Measurements from ENCODE around the gene THBS3. TPM values are rescaled to one million over a fixed set of nuclear protein-coding genes. Genes with fewer than 3 reads are reported as not detected.
A peak's percentile ranks its signal among the peaks of the same experiment; 100 is the strongest.
"Not testable (repeated sequence)": the region's sequence is repeated elsewhere in the genome, so short reads cannot be mapped to it uniquely, and the experiment has no call there.

Gene THBS3
- total RNA-seq, 2 donors from 2014 or later, result 24.7 to 28.7 TPM

GRCh38 chr1:155169541-155169940 is 38.2 kb downstream of the THBS3 start:
- Mint-ChIP-seq H3K4me1 (ENCODE audit: low read depth) (peaks cover 57% of the 10 kb centered on the region), H3K27ac (no peak overlapping the region), H3K27me3 (ENCODE audit: low read depth) (no peaks in the 10 kb centered on the region), H3K36me3 (ENCODE audit: insufficient read depth in 2 of 2) (peaks cover 6 to 8% of the 10 kb centered on the region in 2 donors), H3K4me3 (no peak overlapping the region), H3K9me3 (no peaks in the 10 kb centered on the region)
- ATAC-seq (replicated peaks in 1 of 2), result no peak
- no peak for DNase-seq

GRCh38 chr1:155168456-155169210 is 39.1 kb downstream of the THBS3 start:
- H3K4me1 Mint-ChIP-seq (ENCODE audit: low read depth), result peaks cover 50% of the 10 kb centered on the region

GRCh38 chr1:155168105-155168445 is 39.6 kb downstream of the THBS3 start:
- not testable (repeated sequence) for ATAC-seq (replicated peaks in 1 of 2); H3K9me3 Mint-ChIP-seq; H3K27ac Mint-ChIP-seq; H3K27me3 Mint-ChIP-seq (ENCODE audit: low read depth); H3K36me3 Mint-ChIP-seq (ENCODE audit: insufficient read depth in 2 of 2); DNase-seq
- Mint-ChIP-seq H3K4me1 (ENCODE audit: low read depth) (peaks cover 45% of the 10 kb centered on the region), H3K4me3 (peak overlapping the region; percentile 78 to 84)

More at GRCh38 chr1:155168456-155169210, 39.1 kb downstream of the THBS3 start:
- Mint-ChIP-seq H3K4me3 (no peak overlapping the region), H3K36me3 (ENCODE audit: insufficient read depth in 2 of 2) (peaks cover 6 to 8% of the 10 kb centered on the region in 2 donors), H3K27me3 (ENCODE audit: low read depth) (no peaks in the 10 kb centered on the region), H3K9me3 (no peaks in the 10 kb centered on the region), H3K27ac (no peak overlapping the region)
- no peak for ATAC-seq (replicated peaks in 1 of 2)
- no peak for DNase-seq

GRCh38 chr1:155167166-155168104 is 40.3 kb downstream of the THBS3 start:
- DNase-seq (peak; percentile 88 to 90), ATAC-seq (replicated peaks in 1 of 2) (peak; percentile 78 to 87)
- H3K4me1 Mint-ChIP-seq (ENCODE audit: low read depth), result peaks cover 42% of the 10 kb centered on the region
- H3K4me3 Mint-ChIP-seq, result peak overlapping the region; percentile 78 to 84
- no peaks in the 10 kb centered on the region for H3K9me3 Mint-ChIP-seq
- no peak overlapping the region for H3K27ac Mint-ChIP-seq
- no peaks in the 10 kb centered on the region for H3K27me3 Mint-ChIP-seq (ENCODE audit: low read depth)
- peaks cover 4 to 8% of the 10 kb centered on the region in 2 donors for H3K36me3 Mint-ChIP-seq (ENCODE audit: insufficient read depth in 2 of 2)

GRCh38 chr1:155166471-155167165 is 41.1 kb downstream of the THBS3 start:
- H3K27ac Mint-ChIP-seq, result no peak overlapping the region
- ATAC-seq (replicated peaks in 1 of 2) (peak in 1 of 2 donors; percentile 2), DNase-seq (no peak)
- H3K36me3 Mint-ChIP-seq (ENCODE audit: insufficient read depth in 2 of 2), result peaks cover 3 to 8% of the 10 kb centered on the region in 2 donors
- peak overlapping the region; percentile 78 to 84 for H3K4me3 Mint-ChIP-seq
- H3K4me1 Mint-ChIP-seq (ENCODE audit: low read depth), result peaks cover 34% of the 10 kb centered on the region
- H3K27me3 Mint-ChIP-seq (ENCODE audit: low read depth), result no peaks in the 10 kb centered on the region
- H3K9me3 Mint-ChIP-seq, result no peaks in the 10 kb centered on the region

GRCh38 chr1:155166051-155166470 is 41.6 kb downstream of the THBS3 start:
- Mint-ChIP-seq H3K9me3 (no peaks in the 10 kb centered on the region), H3K27ac (no peak overlapping the region), H3K4me1 (ENCODE audit: low read depth) (peaks cover 28% of the 10 kb centered on the region), H3K27me3 (ENCODE audit: low read depth) (no peaks in the 10 kb centered on the region), H3K36me3 (ENCODE audit: insufficient read depth in 2 of 2) (peaks cover 3 to 8% of the 10 kb centered on the region in 2 donors), H3K4me3 (no peak overlapping the region)
- DNase-seq, result no peak
- no peak for ATAC-seq (replicated peaks in 1 of 2)

GRCh38 chr1:155164625-155165024 is 43.1 kb downstream of the THBS3 start:
- not testable (repeated sequence) for ATAC-seq (replicated peaks in 1 of 2); H3K36me3 Mint-ChIP-seq (ENCODE audit: insufficient read depth in 2 of 2); H3K27me3 Mint-ChIP-seq (ENCODE audit: low read depth); H3K27ac Mint-ChIP-seq; H3K4me3 Mint-ChIP-seq; DNase-seq; H3K9me3 Mint-ChIP-seq
- H3K4me1 Mint-ChIP-seq (ENCODE audit: low read depth), result peaks cover 24% of the 10 kb centered on the region

- DNase-seq; H3K4me3 Mint-ChIP-seq; ATAC-seq (replicated peaks in 1 of 2); H3K9me3 Mint-ChIP-seq; H3K27ac Mint-ChIP-seq; H3K27me3 Mint-ChIP-seq (ENCODE audit: low read depth); H3K36me3 Mint-ChIP-seq (ENCODE audit: insufficient read depth in 2 of 2): not testable (repeated sequence)
- peaks cover 17% of the 10 kb centered on the region for H3K4me1 Mint-ChIP-seq (ENCODE audit: low read depth)
These were observed 43.9 kb downstream of the THBS3 start for GRCh38 chr1:155163785-155164184.

GRCh38 chr1:155162631-155163030 is 45.1 kb downstream of the THBS3 start:
- not testable (repeated sequence) for H3K36me3 Mint-ChIP-seq (ENCODE audit: insufficient read depth in 2 of 2); ATAC-seq (replicated peaks in 1 of 2)

GRCh38 chr1:155160128-155160527 is 47.6 kb downstream of the THBS3 start:
- Mint-ChIP-seq H3K9me3 (peaks cover 0 to 2% of the 10 kb centered on the region in 2 donors), H3K4me1 (ENCODE audit: low read depth) (no peaks in the 10 kb centered on the region), H3K27me3 (ENCODE audit: low read depth) (no peaks in the 10 kb centered on the region), H3K27ac (no peak overlapping the region), H3K36me3 (ENCODE audit: insufficient read depth in 2 of 2) (no peaks in the 10 kb centered on the region), H3K4me3 (no peak overlapping the region)
- DNase-seq, result no peak
- no peak for ATAC-seq (replicated peaks in 1 of 2)

More at GRCh38 chr1:155162631-155163030, 45.1 kb downstream of the THBS3 start:
- not testable (repeated sequence) for H3K9me3 Mint-ChIP-seq; H3K27me3 Mint-ChIP-seq (ENCODE audit: low read depth); H3K27ac Mint-ChIP-seq; H3K4me3 Mint-ChIP-seq; DNase-seq
- H3K4me1 Mint-ChIP-seq (ENCODE audit: low read depth), result peaks cover 10% of the 10 kb centered on the region

GRCh38 chr1:155158991-155159390 is 48.7 kb downstream of the THBS3 start:
- no peak for DNase-seq
- H3K4me3 Mint-ChIP-seq, result no peak overlapping the region
- H3K4me1 Mint-ChIP-seq (ENCODE audit: low read depth), result no peaks in the 10 kb centered on the region
- no peaks in the 10 kb centered on the region for H3K36me3 Mint-ChIP-seq (ENCODE audit: insufficient read depth in 2 of 2)
- no peak for ATAC-seq (replicated peaks in 1 of 2)
- no peaks in the 10 kb centered on the region for H3K27me3 Mint-ChIP-seq (ENCODE audit: low read depth)
- H3K9me3 Mint-ChIP-seq, result peaks cover 0 to 2% of the 10 kb centered on the region in 2 donors
- H3K27ac Mint-ChIP-seq, result no peak overlapping the region

GRCh38 chr1:155155996-155156643 is 51.6 kb downstream of the THBS3 start:
- not testable (repeated sequence) for H3K4me1 Mint-ChIP-seq (ENCODE audit: low read depth); H3K27me3 Mint-ChIP-seq (ENCODE audit: low read depth); H3K36me3 Mint-ChIP-seq (ENCODE audit: insufficient read depth in 2 of 2); DNase-seq; H3K4me3 Mint-ChIP-seq; ATAC-seq (replicated peaks in 1 of 2); H3K9me3 Mint-ChIP-seq; H3K27ac Mint-ChIP-seq
